IMR-90 (cell line): ENCODE results near the gene C1orf105. TPM values are rescaled to one million over a fixed set of nuclear protein-coding genes. Genes with fewer than 3 reads are reported as not detected.

Source experiments
- ATAC-seq: fragments of 200-7000 bp; cut with Tn5 transposase; 2 replicates; pipeline ENCODE4 v1.9.1; 2020; ENCODE audit warnings: low read depth, mild to moderate bottlenecking, moderate library complexity
- BruUV-seq: library from RNA; stranded (reverse); fragments of 400-500 nt; replicated peaks from 2 replicates; lab custom pipeline; 2021; lab: Mats Ljungman, UMichigan
- CTCF ChIA-PET: fragments of 300-600 bp; formaldehyde crosslinking; extraction: SDS; loops from one replicate; lab custom pipeline; 2021; ENCODE audit warnings: antibody characterized with exemption; lab: Yijun Ruan, JAX
- POLR2A ChIA-PET: fragments of 300-600 bp; sonication (Branson Sonifier 250); formaldehyde crosslinking; loops from one replicate; lab custom pipeline; 2022; ENCODE audit warnings: antibody characterized with exemption; ENCODE audit not compliant: unreplicated experiment; lab: Charles Lee
- DNase-seq: peaks from one replicate; pipeline ENCODE4 v3.0.0; 2013
- H2AFZ ChIP-seq: replicated peaks from 2 replicates; pipeline ENCODE3; 2013; ENCODE audit warnings: low read length, mild to moderate bottlenecking; ENCODE audit not compliant: poor library complexity
- H2AK5ac ChIP-seq: 2 replicates; pipeline ENCODE4 v1.6.1; 2013; ENCODE audit warnings: low read depth, low read length, inconsistent platforms
- H2AK9ac ChIP-seq: replicated peaks from 2 replicates; pipeline ENCODE3; 2013; ENCODE audit warnings: mild to moderate bottlenecking, low read depth, low read length, moderate library complexity; ENCODE audit not compliant: poor library complexity
- H2BK120ac ChIP-seq: 2 replicates; pipeline ENCODE4 v1.6.1; 2013; ENCODE audit warnings: low read depth, low read length, inconsistent platforms
- H2BK15ac ChIP-seq: 3 replicates; pipeline ENCODE4 v1.6.1; 2013; ENCODE audit warnings: low read depth, low read length, inconsistent platforms
- H2BK20ac ChIP-seq: 2 replicates; pipeline ENCODE4 v1.6.1; 2013; ENCODE audit warnings: low read depth, mild to moderate bottlenecking, inconsistent platforms, low read length, moderate library complexity
- H2BK5ac ChIP-seq: 2 replicates; pipeline ENCODE4 v1.6.1; 2013; ENCODE audit warnings: mild to moderate bottlenecking, low read depth, low read length, inconsistent platforms; ENCODE audit not compliant: poor library complexity, severe bottlenecking
- H3K14ac ChIP-seq: replicated peaks from 2 replicates; pipeline ENCODE4 v1.6.1; 2013; ENCODE audit warnings: low read depth, low read length, inconsistent platforms
- H3K18ac ChIP-seq: 2 replicates; pipeline ENCODE4 v1.6.1; 2013; ENCODE audit warnings: low read depth, low read length, control low read depth
- H3K23ac ChIP-seq: 2 replicates; pipeline ENCODE4 v1.6.1; 2013; ENCODE audit warnings: low read depth, low read length, inconsistent platforms
- H3K27ac ChIP-seq: 2 replicates; pipeline ENCODE4 v1.5.1; 2013; ENCODE audit warnings: mild to moderate bottlenecking, control low read depth, low read length; ENCODE audit not compliant: insufficient read depth
- H3K27me3 ChIP-seq: 2 replicates; pipeline ENCODE4 v1.6.1; 2013; ENCODE audit warnings: low read length; ENCODE audit not compliant: control insufficient read depth, insufficient read depth
- H3K36me3 ChIP-seq: 2 replicates; pipeline ENCODE4 v1.6.1; 2013; ENCODE audit warnings: low read length, mixed read lengths; ENCODE audit not compliant: control insufficient read depth, insufficient read depth
- H3K4ac ChIP-seq: 2 replicates; pipeline ENCODE4 v1.6.1; 2013; ENCODE audit warnings: low read depth, low read length, inconsistent platforms
- H3K4me1 ChIP-seq: 2 replicates; pipeline ENCODE4 v1.6.1; 2013; ENCODE audit warnings: low read length, mixed read lengths; ENCODE audit not compliant: control insufficient read depth, insufficient read depth
- H3K4me2 ChIP-seq: 2 replicates; pipeline ENCODE4 v1.6.1; 2013; ENCODE audit warnings: low read depth, mild to moderate bottlenecking, control low read depth, low read length, moderate library complexity
- H3K4me3 ChIP-seq: 2 replicates; pipeline ENCODE4 v1.5.1; 2013; ENCODE audit warnings: low read depth, mild to moderate bottlenecking, control low read depth, low read length, moderate library complexity; ENCODE audit not compliant: insufficient read depth
- H3K56ac ChIP-seq: 2 replicates; pipeline ENCODE4 v1.6.1; 2013; ENCODE audit warnings: low read length, inconsistent platforms; ENCODE audit not compliant: insufficient read depth; ENCODE audit errors: extremely low read depth
- H3K79me1 ChIP-seq, 2 experiments: 2 replicates each; pipeline ENCODE4 v1.6.1; 2013; ENCODE audit warnings: low read length in 2 of 2, inconsistent platforms in 1 of 2, low read depth in 1 of 2
- H3K9ac ChIP-seq: 2 replicates; pipeline ENCODE4 v1.6.1; 2013; ENCODE audit warnings: low read depth, low read length, control low read depth
- H3K9me1 ChIP-seq: 2 replicates; pipeline ENCODE4 v1.6.1; 2013; ENCODE audit warnings: low read length, inconsistent platforms; ENCODE audit not compliant: insufficient read depth
- H3K9me3 ChIP-seq: 2 replicates; pipeline ENCODE4 v1.6.1; 2013; ENCODE audit warnings: low read length; ENCODE audit not compliant: control insufficient read depth, insufficient read depth
- H4K20me1 ChIP-seq: 2 replicates; pipeline ENCODE4 v1.6.1; 2013; ENCODE audit warnings: low read length, inconsistent platforms; ENCODE audit not compliant: insufficient read depth
- H4K5ac ChIP-seq: 2 replicates; pipeline ENCODE4 v1.6.1; 2013; ENCODE audit warnings: mild to moderate bottlenecking, low read depth, low read length, control low read depth
- H4K8ac ChIP-seq, 2 experiments: 2 replicates each; pipeline ENCODE4 v1.6.1; 2013; ENCODE audit warnings: low read depth in 2 of 2, low read length in 2 of 2, control low read depth in 1 of 2, inconsistent platforms in 1 of 2
- H4K91ac ChIP-seq: 2 replicates; pipeline ENCODE4 v1.6.1; 2013; ENCODE audit warnings: low read depth, low read length, inconsistent platforms; ENCODE audit not compliant: insufficient read depth
- BHLHE40 ChIP-seq: fragments of 150-350 bp; IDR thresholded peaks from 2 replicates; pipeline ENCODE4 v1.6.1; 2016; ENCODE audit warnings: mild to moderate bottlenecking, low read depth, low read length
- ELK1 ChIP-seq: fragments of 150-350 bp; IDR thresholded peaks from 2 replicates; pipeline ENCODE4 v1.6.1; 2016; ENCODE audit warnings: low read depth, mild to moderate bottlenecking, low read length, moderate library complexity, borderline replicate concordance
- FOS ChIP-seq: fragments of 150-350 bp; IDR thresholded peaks from 2 replicates; pipeline ENCODE4 v1.6.1; 2016; ENCODE audit warnings: low read depth, low read length
- POLR2A ChIP-seq: IDR thresholded peaks from 2 replicates; pipeline ENCODE4 v1.6.1; 2012; ENCODE audit warnings: mild to moderate bottlenecking, low read depth, low read length
- RAD21 ChIP-seq: IDR thresholded peaks from 2 replicates; pipeline ENCODE4 v1.6.1; 2012; ENCODE audit warnings: low read length, improper control_type of control experiment
- RCOR1 ChIP-seq: IDR thresholded peaks from 2 replicates; pipeline ENCODE4 v1.6.1; 2012; ENCODE audit warnings: mild to moderate bottlenecking, low read length, improper control_type of control experiment; ENCODE audit not compliant: insufficient replicate concordance
- dilution Hi-C: fragments of 300-500 bp; cut with HindIII; formaldehyde crosslinking; loops from one replicate; pipeline ENCODE4 v1.14.3; 2018; ENCODE audit warnings: low sequenced_read_pairs; ENCODE audit not compliant: unreplicated experiment
- in situ Hi-C: fragments of 300-500 bp; cut with MboI; formaldehyde crosslinking; loops from 3 replicates; pipeline ENCODE4 v1.14.3; 2019; ENCODE audit warnings: low sequenced_read_pairs, inconsistent platforms, mixed read lengths
- intact Hi-C: fragments of 100-400 bp; cut with micrococcal nuclease; formaldehyde crosslinking; loops from 2 replicates; pipeline ENCODE4 v1.10.0; 2022
- polyA plus RNA-seq, 3 experiments: library from polyadenylated mRNA; depleted of rRNA; stranded (reverse); fragments of >200 nt; gene quantifications; 2 replicates each; pipeline ENCODE4 v1.2.3, GENCODE V29; 2012; ENCODE audit warnings: low replicate concordance in 1 of 3
- total RNA-seq: library from RNA; depleted of rRNA; stranded (reverse); fragments of >200 nt; gene quantifications from 2 replicates; pipeline ENCODE4 v1.2.3, GENCODE V29; 2012
- TF ChIP-seq, protein P1 (sequence below): fragments of 150-350 bp; IDR thresholded peaks from 2 replicates; pipeline ENCODE4 v1.6.1; 2017; ENCODE audit warnings: mild to moderate bottlenecking, antibody characterized with exemption, low read length, low read depth

C1orf105 gene
- total and polyA plus RNA-seq, 2 of the 4 experiments (the other 2 are of a cell fraction) = not detected

- Histone ChIP-seq H2AK5ac (no peak overlapping the region), H3K56ac (no peak overlapping the region), H3K4me2 (no peak overlapping the region), H3K18ac (no peak overlapping the region), H3K79me1 (no peaks in the 10 kb centered on the region), H2BK5ac (no peak overlapping the region), H3K9me1 (no peaks in the 10 kb centered on the region), H3K4ac (no peak overlapping the region), H3K4me1 (no peaks in the 10 kb centered on the region), H2BK20ac (no peak overlapping the region), H2BK120ac (no peak overlapping the region), H3K9ac (no peak overlapping the region), H2AK9ac (no peak overlapping the region), H4K5ac (no peak overlapping the region), H3K27me3 (no peaks in the 10 kb centered on the region), H3K9me3 (no peaks in the 10 kb centered on the region), H3K27ac (no peak overlapping the region), H2BK15ac (no peak overlapping the region), H3K14ac (no peak overlapping the region), H3K36me3 (no peaks in the 10 kb centered on the region), H4K20me1 (no peaks in the 10 kb centered on the region), H4K8ac (no peak overlapping the region), H2AFZ (no peak overlapping the region), H3K23ac (no peak overlapping the region), H3K4me3 (no peak overlapping the region), H4K91ac (no peak overlapping the region)
- intact Hi-C loops = no loop called here
- dilution Hi-C loops = no loop called here
- CTCF ChIA-PET = interaction anchor here (0.7 kb wide), 1 partner anchor 315 kb away, joined by 9 read pairs; no protein-coding TSS in a partner anchor
- DNase-seq (no peak), ATAC-seq (no peak)
- BruUV-seq = no TSS peak
- in situ Hi-C loops = loop anchor here (25.0 kb wide), 1 partner anchor 594 kb away; no protein-coding TSS in a partner anchor
- TF ChIP-seq RCOR1 (no peak), FOS (no peak), RAD21 (no peak), ELK1 (no peak), POLR2A (no peak), BHLHE40 (no peak)
- TF ChIP-seq, protein P1, sequence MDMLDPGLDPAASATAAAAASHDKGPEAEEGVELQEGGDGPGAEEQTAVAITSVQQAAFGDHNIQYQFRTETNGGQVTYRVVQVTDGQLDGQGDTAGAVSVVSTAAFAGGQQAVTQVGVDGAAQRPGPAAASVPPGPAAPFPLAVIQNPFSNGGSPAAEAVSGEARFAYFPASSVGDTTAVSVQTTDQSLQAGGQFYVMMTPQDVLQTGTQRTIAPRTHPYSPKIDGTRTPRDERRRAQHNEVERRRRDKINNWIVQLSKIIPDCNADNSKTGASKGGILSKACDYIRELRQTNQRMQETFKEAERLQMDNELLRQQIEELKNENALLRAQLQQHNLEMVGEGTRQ = no peak
- POLR2A ChIA-PET = no interaction called here
Measured at GRCh38 chr1:172405912-172406311, 14.6 kb upstream of the C1orf105 start.
